Breast epithelium (tissue), 4 donors: ENCODE measurements around the gene ZNF143. TPM values are rescaled to one million over a fixed set of nuclear protein-coding genes. Genes with fewer than 3 reads are reported as not detected.
A peak's percentile ranks its signal among the peaks of the same experiment; 100 is the strongest.

ENCODE experiments used
- DNase-seq, 2 donors: peaks; one replicate each; pipeline ENCODE4 v3.0.0-alpha.2; 2019; ENCODE audit warnings: low spot score in 2 of 2
- H3K27ac ChIP-seq, 2 donors: fragments of 200-600 bp; sonication (generic) in 1 of 2; one replicate each; pipeline ENCODE4 v1.5.1; 2016 to 2019; ENCODE audit warnings: mild to moderate bottlenecking in 1 of 2
- H3K27me3 ChIP-seq, 2 donors: fragments of 200-600 bp; sonication (generic) in 1 of 2; one replicate each; pipeline versions ENCODE4 v1.5.1 to v1.6.0; 2017 to 2019; ENCODE audit warnings: control low read depth in 1 of 2, mild to moderate bottlenecking in 1 of 2
- H3K36me3 ChIP-seq: fragments of 200-600 bp; one replicate; pipeline ENCODE4 v1.5.1; 2019
- H3K4me1 ChIP-seq, 2 donors: fragments of 200-600 bp; sonication (generic); one replicate each; pipeline ENCODE4 v1.5.1; 2016 to 2019; ENCODE audit warnings: control low read depth in 1 of 2
- H3K4me3 ChIP-seq, 3 donors: fragments of 200-600 bp; sonication (generic); 1 replicate in 2 of 3; 2 replicates in 1 of 3; pipeline ENCODE4 v1.5.1; 2016 to 2019; ENCODE audit warnings: mild to moderate bottlenecking in 3 of 3, moderate library complexity in 2 of 3
- H3K9me3 ChIP-seq, 2 donors: fragments of 200-600 bp; sonication (generic) in 1 of 2; one replicate each; pipeline ENCODE4 v1.5.1; 2016 to 2019; ENCODE audit warnings: control low read depth in 1 of 2
- POLR2A ChIP-seq: fragments of 450-650 bp; IDR thresholded peaks from one replicate; pipeline ENCODE4 v1.6.1; 2016; ENCODE audit warnings: antibody characterized with exemption, mild to moderate bottlenecking, moderate library complexity
- POLR2AphosphoS5 ChIP-seq, 3 donors: sonication (generic); formaldehyde crosslinking; IDR thresholded peaks; one replicate each; pipeline ENCODE4 v1.6.1; 2017; ENCODE audit warnings: antibody characterized with exemption in 3 of 3
- intact Hi-C: fragments of 100-400 bp; cut with DNase I; formaldehyde crosslinking; loops from one replicate; pipeline ENCODE4 v1.15.1; 2023; ENCODE audit warnings: low total_unique reads
- total RNA-seq, 3 donors: library from RNA; depleted of rRNA; stranded (reverse); fragments of >200 nt; gene quantifications; one replicate each; pipeline ENCODE4 v1.1.0, GENCODE V29; 2016
- TF ChIP-seq, protein P1 (sequence below), 3 donors: fragments of 450-650 bp; IDR thresholded peaks; one replicate each; pipeline ENCODE4 v1.5.1; 2016 to 2017; ENCODE audit warnings: antibody characterized with exemption in 3 of 3, mild to moderate bottlenecking in 3 of 3, moderate library complexity in 3 of 3

Gene ZNF143
- total RNA-seq, 3 donors from 2014 or later, result 21.1 to 41.3 (median 39.2) TPM

DNA sequence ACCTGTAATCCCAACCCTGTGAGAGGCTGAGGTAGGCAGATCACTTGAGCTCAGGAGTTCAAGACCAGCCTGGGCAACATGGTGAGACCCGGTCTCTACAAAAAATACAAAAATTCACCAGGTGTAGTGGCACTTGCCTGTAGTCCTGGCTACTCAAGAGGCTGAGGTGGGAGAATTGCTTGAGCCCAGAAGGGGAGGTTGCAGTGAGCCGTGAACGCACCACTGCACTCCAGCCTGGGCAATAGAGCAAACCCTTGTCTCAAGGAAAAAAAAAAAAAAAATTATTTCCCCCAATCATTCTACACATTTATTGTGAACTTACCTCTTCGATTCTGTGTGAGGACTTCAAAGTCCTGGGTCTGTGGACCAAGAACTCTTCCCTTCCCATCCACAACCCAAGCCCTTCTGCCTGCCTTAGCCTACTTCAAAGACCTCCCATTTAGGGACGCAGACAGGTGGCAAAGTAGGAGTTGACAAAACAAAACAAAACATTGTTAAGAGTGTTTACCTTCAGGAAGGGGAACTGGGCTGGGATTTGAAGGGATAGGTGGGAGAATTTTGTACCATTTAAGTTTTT lies 108.9 kb downstream of the ZNF143 start:
- intact Hi-C loops, result no loop called here
- DNase-seq, result no peak
- Histone ChIP-seq H3K4me3 (peak overlapping the region in 1 of 3 donors; percentile 47), H3K27me3 (no peaks in the 10 kb centered on the region), H3K4me1 (peaks cover 7 to 13% of the 10 kb centered on the region in 2 donors), H3K36me3 (no peaks in the 10 kb centered on the region), H3K27ac (peak overlapping the region; percentile 99), H3K9me3 (no peaks in the 10 kb centered on the region)
- TF ChIP-seq POLR2A, result no peak
- TF ChIP-seq, protein P1, sequence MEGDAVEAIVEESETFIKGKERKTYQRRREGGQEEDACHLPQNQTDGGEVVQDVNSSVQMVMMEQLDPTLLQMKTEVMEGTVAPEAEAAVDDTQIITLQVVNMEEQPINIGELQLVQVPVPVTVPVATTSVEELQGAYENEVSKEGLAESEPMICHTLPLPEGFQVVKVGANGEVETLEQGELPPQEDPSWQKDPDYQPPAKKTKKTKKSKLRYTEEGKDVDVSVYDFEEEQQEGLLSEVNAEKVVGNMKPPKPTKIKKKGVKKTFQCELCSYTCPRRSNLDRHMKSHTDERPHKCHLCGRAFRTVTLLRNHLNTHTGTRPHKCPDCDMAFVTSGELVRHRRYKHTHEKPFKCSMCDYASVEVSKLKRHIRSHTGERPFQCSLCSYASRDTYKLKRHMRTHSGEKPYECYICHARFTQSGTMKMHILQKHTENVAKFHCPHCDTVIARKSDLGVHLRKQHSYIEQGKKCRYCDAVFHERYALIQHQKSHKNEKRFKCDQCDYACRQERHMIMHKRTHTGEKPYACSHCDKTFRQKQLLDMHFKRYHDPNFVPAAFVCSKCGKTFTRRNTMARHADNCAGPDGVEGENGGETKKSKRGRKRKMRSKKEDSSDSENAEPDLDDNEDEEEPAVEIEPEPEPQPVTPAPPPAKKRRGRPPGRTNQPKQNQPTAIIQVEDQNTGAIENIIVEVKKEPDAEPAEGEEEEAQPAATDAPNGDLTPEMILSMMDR (IDR thresholded peaks at IDR 0.05), result no peak
- TF ChIP-seq POLR2AphosphoS5 (IDR thresholded peaks at IDR 0.05), result no peak

DNA sequence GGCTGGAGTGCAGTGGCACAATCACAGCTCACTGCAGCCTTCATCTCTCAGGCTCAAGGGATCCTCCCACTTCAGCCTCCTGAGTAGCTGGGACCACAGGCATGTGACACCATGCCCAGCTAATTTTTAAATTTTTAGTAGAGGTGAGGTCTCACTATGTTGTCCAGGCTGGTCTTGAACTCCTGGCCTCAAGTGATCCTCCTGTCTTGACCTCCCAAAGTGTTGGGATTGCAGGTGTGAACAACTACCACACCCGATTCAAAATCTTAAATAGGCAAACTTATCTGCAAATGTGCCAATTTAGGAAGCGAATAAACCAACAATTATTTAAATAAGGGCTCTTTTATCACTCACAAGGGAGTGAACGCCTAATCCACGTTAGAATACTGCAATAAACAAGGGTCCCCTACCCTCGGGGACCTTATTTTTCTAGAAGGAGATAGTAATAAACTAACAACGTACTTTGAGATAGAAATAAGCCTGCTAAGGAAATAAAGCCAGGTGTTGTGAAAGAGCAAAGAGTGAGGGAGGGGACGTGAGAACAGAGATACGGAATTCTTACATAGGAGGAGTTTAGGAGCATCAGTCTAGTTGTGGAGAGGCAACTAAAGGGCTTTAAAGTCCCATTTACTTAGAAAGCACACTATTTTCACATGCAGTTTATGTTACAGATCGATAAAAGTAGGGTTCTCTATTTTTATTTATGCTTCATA lies 109.7 kb downstream of the ZNF143 start:
- Histone ChIP-seq H3K27me3 (no peaks in the 10 kb centered on the region), H3K27ac (peak overlapping the region; percentile 99), H3K4me1 (peaks cover 7 to 13% of the 10 kb centered on the region in 2 donors), H3K9me3 (no peaks in the 10 kb centered on the region), H3K36me3 (no peaks in the 10 kb centered on the region), H3K4me3 (no peak overlapping the region)
- no peak for DNase-seq
- intact Hi-C loops, result no loop called here
- TF ChIP-seq POLR2A (no peak), POLR2AphosphoS5 (IDR thresholded peaks at IDR 0.05) (no peak)
- TF ChIP-seq, protein P1 (IDR thresholded peaks at IDR 0.05), result no peak

DNA sequence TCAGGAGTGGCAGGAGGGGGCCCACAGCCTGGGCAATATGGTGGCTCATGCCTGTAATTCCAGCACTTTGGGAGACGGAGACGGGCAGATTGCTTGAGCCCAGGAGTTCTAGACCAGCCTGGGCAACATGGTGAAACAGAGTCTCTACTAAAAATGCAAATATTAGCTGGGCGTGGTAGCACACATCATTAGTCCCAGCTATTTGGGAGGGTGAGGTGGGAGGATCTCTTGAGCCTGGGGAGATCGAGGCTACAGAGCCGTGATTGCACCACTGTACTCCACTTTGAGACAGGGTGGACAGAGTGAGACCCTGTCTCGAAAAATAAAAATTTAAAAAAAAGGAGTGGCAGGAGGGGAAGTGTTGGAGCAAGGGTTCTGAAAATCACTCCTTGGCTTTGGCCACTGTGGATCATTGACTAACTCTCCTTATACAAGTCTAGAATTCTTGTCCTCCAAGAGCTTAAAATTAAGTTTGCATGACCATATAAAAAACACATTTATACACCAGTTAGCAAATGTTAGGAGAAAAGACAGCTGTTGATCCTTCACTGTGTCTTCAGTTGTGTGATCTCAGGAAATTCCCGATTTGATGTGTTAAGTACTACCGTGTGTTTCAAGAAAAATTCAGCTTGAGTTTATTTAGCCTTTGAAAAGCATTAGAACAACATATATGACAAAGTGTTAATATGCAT lies 110.4 kb downstream of the ZNF143 start:
- no peak overlapping the region for H3K4me3 ChIP-seq
- intact Hi-C loops, result no loop called here
- peaks cover 6 to 7% of the 10 kb centered on the region in 2 donors for H3K4me1 ChIP-seq
- no peak for DNase-seq
- TF ChIP-seq POLR2A, result no peak
- no peak for TF ChIP-seq POLR2AphosphoS5 (IDR thresholded peaks at IDR 0.05)
- TF ChIP-seq, protein P1 (IDR thresholded peaks at IDR 0.05), result no peak
- peak overlapping the region; percentile 99 for H3K27ac ChIP-seq
- H3K9me3 ChIP-seq, result no peaks in the 10 kb centered on the region
- H3K27me3 ChIP-seq, result no peaks in the 10 kb centered on the region
- no peaks in the 10 kb centered on the region for H3K36me3 ChIP-seq

DNA sequence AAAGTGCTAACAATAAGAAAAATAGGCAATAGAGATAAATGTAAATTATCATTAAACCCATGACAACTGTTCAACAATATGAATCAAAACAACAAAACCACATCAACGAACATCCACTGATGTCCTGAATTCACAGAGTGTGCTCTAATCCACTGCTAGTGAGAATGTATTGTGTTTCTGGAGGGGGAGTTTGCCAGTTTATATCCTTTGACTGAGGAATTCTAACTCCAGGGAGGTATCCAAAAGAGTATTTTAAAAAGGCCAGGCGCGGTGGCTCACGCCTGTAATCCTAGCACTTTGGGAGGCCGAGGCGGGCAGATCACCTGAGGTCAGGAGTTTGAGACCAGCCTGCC lies 110.9 kb downstream of the ZNF143 start:
- no peaks in the 10 kb centered on the region for H3K36me3 ChIP-seq
- no peak overlapping the region for H3K4me3 ChIP-seq
- TF ChIP-seq, protein P1 (IDR thresholded peaks at IDR 0.05), result no peak
- TF ChIP-seq POLR2AphosphoS5 (IDR thresholded peaks at IDR 0.05) (no peak), POLR2A (no peak)
- no peak for DNase-seq
- intact Hi-C loops, result no loop called here
- peak overlapping the region; percentile 99 for H3K27ac ChIP-seq
- no peaks in the 10 kb centered on the region for H3K27me3 ChIP-seq
- H3K4me1 ChIP-seq, result peaks cover under 1 to 3% of the 10 kb centered on the region in 2 donors
- H3K9me3 ChIP-seq, result no peaks in the 10 kb centered on the region
